ENCODE measurements around the gene NR3C1.

NR3C1 gene

DNA sequence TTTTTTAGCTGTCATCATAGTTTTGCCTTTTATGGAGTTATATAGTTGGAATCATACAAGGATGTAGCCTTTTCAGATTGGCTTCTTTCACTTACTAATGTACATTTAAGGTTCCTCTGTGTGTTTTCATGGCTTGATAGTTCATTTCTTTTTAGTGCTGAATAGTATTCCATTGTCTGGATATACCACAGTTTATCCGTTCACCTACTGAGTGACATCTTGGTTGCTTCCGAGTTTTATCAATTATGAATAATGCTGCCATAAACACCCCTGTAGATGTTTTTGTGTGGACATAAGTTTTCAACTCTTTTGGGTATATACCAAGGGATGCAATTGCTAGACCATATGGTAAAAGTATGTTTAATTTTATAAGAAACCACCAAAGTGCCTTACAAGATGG lies 136.3 kb downstream of the NR3C1 start:
- H2BK5ac ChIP-seq (ENCODE audit: low read depth, low read length, poor library complexity, severe bottlenecking) = no peak overlapping the region
- H3K4me2 ChIP-seq (ENCODE audit: low read length, poor library complexity, severe bottlenecking) = no peak overlapping the region
- H3K4me1 ChIP-seq (ENCODE audit: control insufficient read depth, insufficient read depth, low read depth, low read length) = no peaks in the 10 kb centered on the region
- H3K9me3 ChIP-seq (ENCODE audit: control insufficient read depth, low read length) = peaks cover 12% of the 10 kb centered on the region
- no peak overlapping the region for H4K8ac ChIP-seq (ENCODE audit: low read length)
- no peak overlapping the region for H3K18ac ChIP-seq (ENCODE audit: low read depth in 1 of 2, low read length in 2 of 2)
- no peaks in the 10 kb centered on the region for H3K27me3 ChIP-seq (ENCODE audit: control insufficient read depth in 1 of 2, insufficient read depth in 1 of 2, low read length in 2 of 2)
- no peak overlapping the region for H3K14ac ChIP-seq (ENCODE audit: low read length in 2 of 2)
- no peak overlapping the region for H3K27ac ChIP-seq (ENCODE audit: low read length, poor library complexity, severe bottlenecking)
- H3K9ac ChIP-seq (ENCODE audit: low read length) = no peak overlapping the region
- no peak overlapping the region for H4K91ac ChIP-seq (ENCODE audit: low read length)
- no peak overlapping the region for H2BK15ac ChIP-seq (ENCODE audit: low read depth, poor library complexity, severe bottlenecking)
- H3K79me1 ChIP-seq (replicated peaks; ENCODE audit: low read length, poor library complexity, severe bottlenecking) = no peaks in the 10 kb centered on the region
- DNase-seq = no peak
- no peak overlapping the region for H3K23ac ChIP-seq (ENCODE audit: low read length in 2 of 2)
- 100% methylated on average over 2 of the region's 2 CpGs for WGBS
- no peak overlapping the region for H3K4ac ChIP-seq (ENCODE audit: low read depth in 1 of 2, low read length in 2 of 2)
- H3K4me3 ChIP-seq (ENCODE audit: insufficient read depth in 1 of 2, low read depth in 1 of 2, low read length in 2 of 2) = no peak overlapping the region
- H2AFZ ChIP-seq (ENCODE audit: low read depth, low read length) = no peak overlapping the region
- no peak overlapping the region for H2AK5ac ChIP-seq (ENCODE audit: low read length, severe bottlenecking)
- H2BK12ac ChIP-seq (ENCODE audit: low read length in 2 of 2) = no peak overlapping the region
- no peak overlapping the region for H2BK120ac ChIP-seq (ENCODE audit: low read depth, low read length)
- H3K36me3 ChIP-seq (ENCODE audit: control insufficient read depth in 1 of 2, insufficient read depth in 2 of 2, low read depth in 1 of 2, low read length in 2 of 2) = no peaks in the 10 kb centered on the region

DNA sequence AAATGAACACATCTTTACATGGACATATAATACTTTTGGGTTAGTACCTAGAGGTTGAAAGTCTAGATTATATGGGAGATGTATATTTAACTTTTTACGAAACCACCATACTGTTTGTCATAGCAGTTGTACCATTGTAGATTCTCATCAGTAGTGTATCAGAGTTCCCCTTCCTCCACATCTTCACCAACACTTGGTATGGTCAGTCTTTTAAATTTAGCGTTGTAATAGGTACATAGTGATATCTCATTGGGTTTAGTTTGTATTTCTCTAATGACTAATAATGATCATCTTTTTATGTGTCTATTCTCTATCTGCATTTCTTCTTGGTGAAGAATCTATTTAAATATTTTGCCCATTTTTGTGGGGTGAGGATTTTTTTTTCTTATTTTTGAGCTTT lies 137.5 kb downstream of the NR3C1 start:
- Histone ChIP-seq H2BK5ac (ENCODE audit: low read depth, low read length, poor library complexity, severe bottlenecking) (no peak overlapping the region), H4K8ac (ENCODE audit: low read length) (no peak overlapping the region), H2AK5ac (ENCODE audit: low read length, severe bottlenecking) (no peak overlapping the region), H3K4me3 (ENCODE audit: insufficient read depth in 1 of 2, low read depth in 1 of 2, low read length in 2 of 2) (no peak overlapping the region), H3K36me3 (ENCODE audit: control insufficient read depth in 1 of 2, insufficient read depth in 2 of 2, low read depth in 1 of 2, low read length in 2 of 2) (no peaks in the 10 kb centered on the region), H3K79me1 (replicated peaks; ENCODE audit: low read length, poor library complexity, severe bottlenecking) (no peaks in the 10 kb centered on the region), H2AFZ (ENCODE audit: low read depth, low read length) (no peak overlapping the region), H3K14ac (ENCODE audit: low read length in 2 of 2) (no peak overlapping the region), H3K18ac (ENCODE audit: low read depth in 1 of 2, low read length in 2 of 2) (no peak overlapping the region), H2BK15ac (ENCODE audit: low read depth, poor library complexity, severe bottlenecking) (no peak overlapping the region), H2BK12ac (ENCODE audit: low read length in 2 of 2) (no peak overlapping the region), H3K27me3 (ENCODE audit: control insufficient read depth in 1 of 2, insufficient read depth in 1 of 2, low read length in 2 of 2) (no peaks in the 10 kb centered on the region), H4K91ac (ENCODE audit: low read length) (no peak overlapping the region), H3K9me3 (ENCODE audit: control insufficient read depth, low read length) (peaks cover 12% of the 10 kb centered on the region), H3K27ac (ENCODE audit: low read length, poor library complexity, severe bottlenecking) (no peak overlapping the region), H3K4me2 (ENCODE audit: low read length, poor library complexity, severe bottlenecking) (no peak overlapping the region), H3K4ac (ENCODE audit: low read depth in 1 of 2, low read length in 2 of 2) (no peak overlapping the region), H3K9ac (ENCODE audit: low read length) (no peak overlapping the region), H2BK120ac (ENCODE audit: low read depth, low read length) (no peak overlapping the region), H3K4me1 (ENCODE audit: control insufficient read depth, insufficient read depth, low read depth, low read length) (no peaks in the 10 kb centered on the region), H3K23ac (ENCODE audit: low read length in 2 of 2) (no peak overlapping the region)
- DNase-seq = no peak
- 86% methylated on average over 1 of the region's 2 CpGs for WGBS

DNA sequence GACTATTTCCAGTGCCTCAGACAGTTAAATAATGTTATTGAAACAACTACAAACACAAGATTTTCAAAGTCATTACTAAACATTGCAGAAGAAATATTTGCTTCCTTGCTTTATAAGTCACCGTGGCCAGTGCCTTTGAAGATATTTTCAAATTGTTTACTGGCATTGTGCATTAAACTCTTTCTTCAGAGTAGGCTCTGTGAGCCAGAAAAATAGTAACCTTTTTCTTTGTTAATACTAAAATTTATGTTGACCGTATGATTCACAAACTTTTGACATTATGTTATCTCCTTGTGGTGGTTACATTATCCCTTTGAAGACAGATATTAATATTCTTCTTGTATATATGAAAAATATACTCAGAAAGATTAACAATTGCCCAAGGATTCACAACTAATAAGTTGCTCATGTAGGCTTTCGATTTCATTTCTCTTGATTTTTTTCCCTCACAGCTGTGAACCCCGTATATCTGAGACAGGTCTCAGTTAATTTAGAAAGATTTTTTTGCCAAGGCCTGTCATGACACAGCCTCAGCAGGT lies 140.1 kb downstream of the NR3C1 start:
- Histone ChIP-seq H3K36me3 (ENCODE audit: control insufficient read depth in 1 of 2, insufficient read depth in 2 of 2, low read depth in 1 of 2, low read length in 2 of 2) (no peaks in the 10 kb centered on the region), H3K4me2 (ENCODE audit: low read length, poor library complexity, severe bottlenecking) (no peak overlapping the region), H3K14ac (ENCODE audit: low read length in 2 of 2) (no peak overlapping the region), H2AK5ac (ENCODE audit: low read length, severe bottlenecking) (no peak overlapping the region), H3K18ac (ENCODE audit: low read depth in 1 of 2, low read length in 2 of 2) (no peak overlapping the region), H3K27ac (ENCODE audit: low read length, poor library complexity, severe bottlenecking) (no peak overlapping the region), H2BK15ac (ENCODE audit: low read depth, poor library complexity, severe bottlenecking) (no peak overlapping the region), H3K27me3 (ENCODE audit: control insufficient read depth in 1 of 2, insufficient read depth in 1 of 2, low read length in 2 of 2) (no peaks in the 10 kb centered on the region), H3K9me3 (ENCODE audit: control insufficient read depth, low read length) (peaks cover 11% of the 10 kb centered on the region), H4K91ac (ENCODE audit: low read length) (no peak overlapping the region), H3K9ac (ENCODE audit: low read length) (no peak overlapping the region), H2BK5ac (ENCODE audit: low read depth, low read length, poor library complexity, severe bottlenecking) (no peak overlapping the region), H3K23ac (ENCODE audit: low read length in 2 of 2) (no peak overlapping the region), H2BK12ac (ENCODE audit: low read length in 2 of 2) (no peak overlapping the region), H3K4ac (ENCODE audit: low read depth in 1 of 2, low read length in 2 of 2) (no peak overlapping the region), H3K79me1 (replicated peaks; ENCODE audit: low read length, poor library complexity, severe bottlenecking) (no peaks in the 10 kb centered on the region), H4K8ac (ENCODE audit: low read length) (no peak overlapping the region), H3K4me1 (ENCODE audit: control insufficient read depth, insufficient read depth, low read depth, low read length) (peaks cover under 1% of the 10 kb centered on the region), H2AFZ (ENCODE audit: low read depth, low read length) (no peak overlapping the region), H2BK120ac (ENCODE audit: low read depth, low read length) (no peak overlapping the region), H3K4me3 (ENCODE audit: insufficient read depth in 1 of 2, low read depth in 1 of 2, low read length in 2 of 2) (no peak overlapping the region)
- WGBS = 100% methylated on average over 2 of the region's 4 CpGs
- peak; percentile 5 for DNase-seq

DNA sequence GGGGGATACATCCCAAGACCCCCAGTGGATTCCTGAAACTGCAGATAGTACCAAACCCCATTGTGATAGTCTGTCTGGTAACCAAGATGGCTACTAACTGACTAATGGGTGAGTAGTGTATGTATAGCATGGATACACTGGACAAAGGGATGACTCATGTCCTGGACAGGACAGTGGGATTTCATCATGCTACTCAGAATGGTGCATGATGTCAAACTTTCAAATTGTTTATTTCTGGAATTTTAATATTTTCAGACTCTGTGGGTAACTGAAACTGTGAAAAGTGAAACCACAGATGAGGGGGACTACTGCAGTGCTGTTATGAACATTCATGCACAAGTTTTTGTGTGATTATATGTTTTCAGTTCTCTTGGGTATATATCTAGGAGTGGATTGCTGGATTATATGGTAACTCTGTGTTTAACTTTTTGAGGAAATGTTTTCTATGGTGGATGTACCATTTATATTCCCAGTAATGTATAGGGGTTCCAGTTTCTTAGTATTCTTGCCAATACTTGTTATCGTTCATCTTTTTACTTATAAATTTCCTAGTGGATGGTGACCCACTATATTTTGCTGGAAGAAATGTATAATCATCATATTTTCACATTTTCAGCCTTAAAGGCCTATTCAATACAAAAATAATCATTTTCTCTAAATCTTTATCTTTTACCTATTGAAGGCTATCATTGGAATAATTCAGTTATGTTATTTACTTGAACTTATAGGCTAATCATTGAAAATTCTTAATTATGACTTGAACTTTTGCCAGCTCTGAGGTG lies 140.9 kb downstream of the NR3C1 start:
- H3K4ac ChIP-seq (ENCODE audit: low read depth in 1 of 2, low read length in 2 of 2) = no peak overlapping the region
- no CpG with 5 or more reads among the region's 1 CpG for WGBS
- no peaks in the 10 kb centered on the region for H3K27me3 ChIP-seq (ENCODE audit: control insufficient read depth in 1 of 2, insufficient read depth in 1 of 2, low read length in 2 of 2)
- H3K36me3 ChIP-seq (ENCODE audit: control insufficient read depth in 1 of 2, insufficient read depth in 2 of 2, low read depth in 1 of 2, low read length in 2 of 2) = no peaks in the 10 kb centered on the region
- no peak overlapping the region for H4K8ac ChIP-seq (ENCODE audit: low read length)
- no peak overlapping the region for H2BK5ac ChIP-seq (ENCODE audit: low read depth, low read length, poor library complexity, severe bottlenecking)
- H2AFZ ChIP-seq (ENCODE audit: low read depth, low read length) = no peak overlapping the region
- H3K27ac ChIP-seq (ENCODE audit: low read length, poor library complexity, severe bottlenecking) = peak overlapping the region; percentile 40
- no peak overlapping the region for H3K14ac ChIP-seq (ENCODE audit: low read length in 2 of 2)
- H3K23ac ChIP-seq (ENCODE audit: low read length in 2 of 2) = no peak overlapping the region
- no peak overlapping the region for H2BK12ac ChIP-seq (ENCODE audit: low read length in 2 of 2)
- no peak overlapping the region for H2AK5ac ChIP-seq (ENCODE audit: low read length, severe bottlenecking)
- no peak overlapping the region for H3K4me2 ChIP-seq (ENCODE audit: low read length, poor library complexity, severe bottlenecking)
- no peak overlapping the region for H3K18ac ChIP-seq (ENCODE audit: low read depth in 1 of 2, low read length in 2 of 2)
- peaks cover 1% of the 10 kb centered on the region for H3K4me1 ChIP-seq (ENCODE audit: control insufficient read depth, insufficient read depth, low read depth, low read length)
- peaks cover 5% of the 10 kb centered on the region for H3K9me3 ChIP-seq (ENCODE audit: control insufficient read depth, low read length)
- H3K4me3 ChIP-seq (ENCODE audit: insufficient read depth in 1 of 2, low read depth in 1 of 2, low read length in 2 of 2) = no peak overlapping the region
- H2BK120ac ChIP-seq (ENCODE audit: low read depth, low read length) = no peak overlapping the region
- DNase-seq = peak; percentile 92
- no peaks in the 10 kb centered on the region for H3K79me1 ChIP-seq (replicated peaks; ENCODE audit: low read length, poor library complexity, severe bottlenecking)
- H3K9ac ChIP-seq (ENCODE audit: low read length) = peak overlapping the region; percentile 72
- H4K91ac ChIP-seq (ENCODE audit: low read length) = no peak overlapping the region
- H2BK15ac ChIP-seq (ENCODE audit: low read depth, poor library complexity, severe bottlenecking) = no peak overlapping the region

All from mesenchymal stem cell (in vitro differentiated cells and primary cell).